H1 (cell line): ENCODE results near the gene TMEM169. TPM values are rescaled to one million over a fixed set of nuclear protein-coding genes. Genes with fewer than 3 reads are reported as not detected.

Experiments
- RFX5 ChIP-seq: IDR thresholded peaks from 2 replicates; pipeline ENCODE4 v1.6.1; 2011; ENCODE audit warnings: low read depth, low read length, improper control_type of control experiment, borderline replicate concordance
- SAP30 ChIP-seq: fragments of 300-600 bp; sonication (generic); IDR thresholded peaks from 2 replicates; pipeline ENCODE4 v1.7.1; 2012; ENCODE audit warnings: low read length, moderate library complexity, mild to moderate bottlenecking, inconsistent platforms; ENCODE audit not compliant: insufficient read depth, insufficient replicate concordance
- polyA plus RNA-seq, 7 experiments: library from polyadenylated mRNA; depleted of rRNA in 3 of 7; stranded (reverse) in 5 of 7; unstranded in 2 of 7; fragments of >200 nt in 5 of 7; fragments of 200-250 nt in 2 of 7; gene quantifications; 1 replicate in 5 of 7; 2 replicates in 1 of 7; 4 replicates in 1 of 7; pipeline versions ENCODE4 v1.2.1 to v1.2.3, GENCODE V29; 2011 to 2013; ENCODE audit warnings: missing spikeins in 2 of 7, mixed read lengths in 2 of 7
- total RNA-seq: library from RNA; stranded (reverse); fragmentation: NEBNext Ultra II Directional; extraction: Animal tissue kit (Norgen Biotek cat#: 25700); gene quantifications from 2 replicates; pipeline ENCODE4 v1.2.1, GENCODE V29; 2021

Gene TMEM169
- total and polyA plus RNA-seq, 2 of the 8 experiments (the other 6 are each of a cell fraction or from before 2014, with no cell fraction given) = 0.41 to 2.4 TPM

- TF ChIP-seq RFX5 (no peak), SAP30 (no peak)
These were observed 48.7 kb downstream of the TMEM169 start (continued) for GRCh38 chr2:216130346-216130971.
